Immature natural killer cell (primary cell): Measurements from ENCODE around the gene VCX. TPM values are rescaled to one million over a fixed set of nuclear protein-coding genes. Genes with fewer than 3 reads are reported as not detected.
"Not testable (repeated sequence)": the region's sequence is repeated elsewhere in the genome, so short reads cannot be mapped to it uniquely, and the experiment has no call there.

Experiments
- DNase-seq, 3 donors: peaks; one replicate each; pipeline ENCODE4 v3.0.0; 2022; ENCODE audit warnings: mixed read lengths in 1 of 3
- H3K27ac Mint-ChIP-seq, 6 donors: one replicate each; pipeline ENCODE4 v1.8.0; 2020; ENCODE audit warnings: mixed read lengths in 6 of 6, mild to moderate bottlenecking in 5 of 6, inconsistent platforms in 4 of 6, moderate library complexity in 3 of 6
- H3K27me3 Mint-ChIP-seq, 3 donors: one replicate each; pipeline ENCODE4 v1.8.0; 2020 to 2021; ENCODE audit warnings: low read depth in 3 of 3, mild to moderate bottlenecking in 3 of 3, mixed read lengths in 3 of 3, moderate library complexity in 3 of 3, inconsistent platforms in 1 of 3
- H3K36me3 Mint-ChIP-seq, 3 donors: one replicate each; pipeline ENCODE4 v1.8.0; 2020; ENCODE audit warnings: mixed read lengths in 3 of 3, inconsistent platforms in 2 of 3, mild to moderate bottlenecking in 2 of 3
- H3K4me1 Mint-ChIP-seq, 2 donors: one replicate each; pipeline ENCODE4 v1.8.0; 2020; ENCODE audit warnings: inconsistent platforms in 2 of 2, mild to moderate bottlenecking in 2 of 2, mixed read lengths in 2 of 2, moderate library complexity in 1 of 2
- H3K4me3 Mint-ChIP-seq, 5 donors: one replicate each; pipeline ENCODE4 v1.8.0; 2020; ENCODE audit warnings: mild to moderate bottlenecking in 5 of 5, mixed read lengths in 5 of 5, inconsistent platforms in 3 of 5, moderate library complexity in 3 of 5
- H3K9me3 Mint-ChIP-seq, 6 donors: one replicate each; pipeline ENCODE4 v1.8.0; 2020; ENCODE audit warnings: mild to moderate bottlenecking in 6 of 6, mixed read lengths in 6 of 6, inconsistent platforms in 4 of 6, moderate library complexity in 3 of 6
- polyA plus RNA-seq, 3 donors: library from polyadenylated mRNA; unstranded; fragments of 300-500 nt; fragmentation: Illumina TruSeq; gene quantifications; one replicate each; pipeline ENCODE4 v1.2.3, GENCODE V29; 2021

VCX gene
- polyA plus RNA-seq, result not detected

DNA sequence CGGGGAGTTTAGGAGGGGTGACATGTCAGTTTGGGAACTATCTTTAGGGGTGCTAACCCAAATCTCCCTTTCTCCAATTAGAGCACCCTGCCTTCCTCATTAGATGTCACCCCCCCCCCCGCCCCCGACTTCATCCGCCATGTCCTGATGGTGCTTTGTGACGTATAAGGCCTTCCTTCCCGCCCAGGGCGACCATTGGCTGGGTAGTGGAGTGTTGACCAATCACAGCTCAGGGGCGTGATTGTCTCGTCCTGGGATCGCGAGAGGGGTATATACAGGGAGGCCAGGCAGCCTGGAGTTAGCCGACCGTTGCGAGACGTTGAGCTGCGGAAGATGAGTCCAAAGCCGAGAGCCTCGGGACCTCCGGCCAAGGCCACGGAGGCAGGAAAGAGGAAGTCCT, at the start of gene VCX:
VCX (plus strand) TSS at position 301 of the 400 bp plus-strand sequence; CDS start at position 334, 33 bp downstream.
- H3K27ac Mint-ChIP-seq, H3K36me3 Mint-ChIP-seq: not testable (repeated sequence)

DNA sequence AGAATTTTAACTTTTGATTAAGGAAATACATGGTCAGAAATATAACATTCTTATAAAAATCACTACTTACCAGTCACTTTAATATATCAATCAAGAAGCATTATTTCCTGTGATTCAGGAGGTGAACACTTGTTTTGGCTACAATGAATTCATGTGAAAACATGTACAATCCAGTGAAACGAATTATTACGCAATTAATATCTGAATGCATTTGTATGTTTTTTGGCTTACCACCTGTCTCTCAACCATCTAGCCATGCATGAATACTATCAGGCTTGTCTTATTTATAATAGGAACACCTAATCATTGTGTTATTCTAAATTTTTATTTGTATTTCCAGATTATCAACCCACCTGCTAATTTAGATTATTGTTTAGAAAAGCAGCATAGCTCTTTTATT, 44.6 kb upstream of the VCX start:
- no peaks in the 10 kb centered on the region for H3K36me3 Mint-ChIP-seq

More for the DNA sequence above, at the start of gene VCX:
- H3K4me3 Mint-ChIP-seq, DNase-seq, H3K9me3 Mint-ChIP-seq, H3K27me3 Mint-ChIP-seq, H3K4me1 Mint-ChIP-seq: not testable (repeated sequence)

DNA sequence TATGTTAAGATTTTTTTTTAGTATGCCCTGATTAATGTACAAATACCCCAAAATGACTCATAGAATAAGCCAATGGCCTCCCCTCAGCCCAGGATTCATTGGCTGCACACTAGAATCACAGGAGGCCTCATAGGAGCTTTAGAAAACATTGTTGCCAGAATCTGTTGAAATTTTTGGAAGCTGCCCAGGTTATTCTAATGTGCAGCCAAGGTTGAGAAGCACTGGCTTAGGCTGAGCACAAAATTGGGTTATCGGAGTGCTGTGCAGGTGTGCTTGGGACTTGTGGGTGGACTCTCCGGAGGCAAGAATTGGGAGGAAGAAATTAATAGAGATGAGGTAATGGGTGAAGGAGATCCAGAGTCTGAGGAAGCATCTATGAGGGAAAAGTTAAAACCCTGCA, 41.3 kb upstream of the VCX start:
- Mint-ChIP-seq H3K36me3 (no peaks in the 10 kb centered on the region), H3K27me3 (no peaks in the 10 kb centered on the region), H3K9me3 (peaks cover 0 to 6% (median 4%) of the 10 kb centered on the region in 6 donors), H3K4me3 (no peak overlapping the region), H3K4me1 (no peaks in the 10 kb centered on the region), H3K27ac (no peak overlapping the region)
- DNase-seq, result no peak

More for the DNA sequence above, 44.6 kb upstream of the VCX start:
- no peak overlapping the region for H3K27ac Mint-ChIP-seq
- DNase-seq, result no peak
- no peaks in the 10 kb centered on the region for H3K4me1 Mint-ChIP-seq
- H3K9me3 Mint-ChIP-seq, result peaks cover 0 to 6% (median 2%) of the 10 kb centered on the region in 6 donors
- no peaks in the 10 kb centered on the region for H3K27me3 Mint-ChIP-seq
- H3K4me3 Mint-ChIP-seq, result no peak overlapping the region

DNA sequence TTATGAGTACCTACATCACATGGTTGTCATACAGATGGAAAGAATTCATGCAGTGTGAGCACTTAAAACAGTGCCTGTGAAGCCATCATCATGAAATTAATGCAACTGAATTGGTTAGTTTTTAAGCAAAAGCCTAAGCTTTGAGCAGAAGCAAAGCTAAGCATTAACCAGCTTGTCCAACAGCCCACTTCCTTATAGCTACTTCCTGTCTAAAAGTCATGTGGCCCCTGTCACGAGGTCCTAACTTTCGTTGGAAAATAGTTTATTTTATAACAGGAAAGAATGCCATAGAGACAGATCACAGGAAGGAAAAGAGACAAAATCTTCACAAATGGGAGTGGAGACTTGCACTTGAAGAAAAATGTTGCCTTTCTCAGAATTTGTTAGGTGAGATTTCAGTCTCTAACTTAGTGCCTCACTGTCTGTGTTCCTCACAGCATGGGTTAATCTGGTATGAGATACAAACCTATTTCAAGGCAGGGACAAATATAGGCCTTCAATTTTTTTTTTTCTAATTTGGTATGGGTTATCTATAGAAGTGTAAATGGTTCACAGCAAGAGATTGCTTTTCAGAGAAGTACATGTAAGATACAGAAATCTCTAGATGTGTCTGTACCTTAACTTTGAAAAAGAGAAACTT, 27.7 kb upstream of the VCX start:
- H3K9me3 Mint-ChIP-seq, result peaks cover 0 to 8% (median 4%) of the 10 kb centered on the region in 6 donors
- no peak overlapping the region for H3K4me3 Mint-ChIP-seq

DNA sequence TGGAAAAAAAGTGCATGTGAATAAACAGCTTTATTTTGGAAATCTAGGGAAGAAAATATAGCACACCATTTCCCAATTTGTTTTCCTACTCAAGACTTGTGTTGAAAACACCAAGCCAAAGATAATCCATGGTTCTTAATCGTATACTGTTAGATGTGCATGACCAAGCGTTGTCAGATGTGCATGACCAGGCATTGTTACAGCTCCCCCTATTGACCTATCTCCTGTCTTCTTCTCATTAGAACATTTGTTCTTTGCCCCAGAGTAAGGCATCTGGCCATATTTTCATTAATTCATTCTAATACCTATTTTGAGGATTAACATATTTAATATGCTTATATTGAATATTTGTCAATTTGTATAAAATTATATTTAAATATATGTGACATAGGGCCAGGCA, 14.4 kb upstream of the VCX start:
- Mint-ChIP-seq H3K4me3 (no peak overlapping the region), H3K36me3 (no peaks in the 10 kb centered on the region), H3K27ac (no peak overlapping the region), H3K27me3 (peaks cover 0 to 2% (median 1%) of the 10 kb centered on the region in 3 donors), H3K9me3 (peaks cover 0 to 4% (median 0%) of the 10 kb centered on the region in 6 donors), H3K4me1 (no peaks in the 10 kb centered on the region)
- DNase-seq, result no peak

More for the DNA sequence above, 27.7 kb upstream of the VCX start:
- no peak for DNase-seq
- peaks cover 0 to 5% (median 0%) of the 10 kb centered on the region in 3 donors for H3K36me3 Mint-ChIP-seq
- no peak overlapping the region for H3K27ac Mint-ChIP-seq
- H3K4me1 Mint-ChIP-seq, result no peaks in the 10 kb centered on the region
- H3K27me3 Mint-ChIP-seq, result peaks cover 0 to 2% (median 2%) of the 10 kb centered on the region in 3 donors

DNA sequence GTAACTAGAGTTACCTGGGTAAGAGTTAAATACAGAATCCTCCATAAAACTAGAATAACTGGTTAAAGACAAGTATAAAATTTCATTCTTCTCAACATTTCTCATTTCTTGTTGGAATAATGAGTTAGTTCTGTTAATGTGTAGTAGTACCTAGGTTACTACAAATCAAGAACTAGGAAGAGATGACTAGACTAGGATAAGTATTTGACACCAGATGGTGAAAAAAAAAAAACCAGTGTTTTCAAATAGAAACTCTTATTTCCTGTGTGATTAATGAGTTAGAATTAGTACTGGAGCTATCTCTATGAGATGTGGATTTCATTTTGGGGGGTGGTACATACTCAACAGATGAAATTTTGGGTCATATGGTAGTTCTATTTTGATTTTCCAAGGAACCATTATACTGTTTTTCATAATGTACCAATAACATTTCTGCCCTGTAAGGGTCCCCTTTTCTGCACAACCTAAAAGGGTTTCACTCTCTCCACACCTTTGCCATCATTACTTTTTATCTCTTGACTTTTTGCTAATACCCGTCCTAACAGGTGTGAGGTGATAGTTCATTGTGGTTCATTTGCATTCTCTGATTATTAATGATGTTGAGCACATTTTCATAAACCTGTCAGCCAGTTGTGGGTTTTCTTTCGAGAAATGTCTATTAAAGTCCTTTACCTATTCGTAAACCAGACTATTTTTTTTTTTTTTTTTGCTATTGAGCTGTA, 1.7 kb upstream of the VCX start:
- no peaks in the 10 kb centered on the region for H3K36me3 Mint-ChIP-seq
- no peaks in the 10 kb centered on the region for H3K27me3 Mint-ChIP-seq
- no peak overlapping the region for H3K4me3 Mint-ChIP-seq
- H3K27ac Mint-ChIP-seq, result no peak overlapping the region
- H3K9me3 Mint-ChIP-seq, result peaks cover 0 to 5% (median 2%) of the 10 kb centered on the region in 6 donors
- no peak for DNase-seq
- no peaks in the 10 kb centered on the region for H3K4me1 Mint-ChIP-seq

GRCh38 chrX:7852166-7852565, 9.2 kb downstream of the VCX start:
- Mint-ChIP-seq H3K36me3 (no peaks in the 10 kb centered on the region), H3K4me3 (no peak overlapping the region), H3K9me3 (peaks cover 0 to 2% (median 0%) of the 10 kb centered on the region in 6 donors), H3K27me3 (no peaks in the 10 kb centered on the region), H3K27ac (no peak overlapping the region), H3K4me1 (no peaks in the 10 kb centered on the region)
- no peak for DNase-seq

DNA sequence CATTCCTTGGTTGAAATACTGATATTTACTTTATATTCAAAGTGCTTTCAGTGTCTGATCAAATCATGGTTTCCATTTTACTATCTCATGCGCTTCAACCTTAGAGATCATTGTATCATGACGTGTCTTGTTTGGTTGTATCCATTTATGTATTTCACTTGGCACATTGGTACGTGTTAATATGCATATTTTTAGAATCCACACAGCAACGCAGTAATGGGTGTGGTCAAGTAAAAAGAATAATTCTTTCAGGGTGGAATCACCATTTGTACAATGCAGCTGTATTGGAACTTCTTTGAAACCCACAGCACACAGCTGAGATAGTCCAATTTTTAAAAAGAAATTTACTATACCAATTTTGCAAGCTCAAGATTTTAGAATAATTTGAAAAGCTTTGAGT, 29.1 kb downstream of the VCX start:
- H3K4me1 Mint-ChIP-seq, result no peaks in the 10 kb centered on the region
- H3K36me3 Mint-ChIP-seq, result no peaks in the 10 kb centered on the region
- no peak overlapping the region for H3K4me3 Mint-ChIP-seq
- peaks cover 0 to 2% (median 0%) of the 10 kb centered on the region in 6 donors for H3K9me3 Mint-ChIP-seq
- H3K27ac Mint-ChIP-seq, result no peak overlapping the region
- no peak for DNase-seq
- H3K27me3 Mint-ChIP-seq, result peaks cover 2 to 6% (median 3%) of the 10 kb centered on the region in 3 donors

- Mint-ChIP-seq H3K9me3 (no peaks in the 10 kb centered on the region), H3K36me3 (no peaks in the 10 kb centered on the region), H3K4me1 (no peaks in the 10 kb centered on the region), H3K4me3 (no peak overlapping the region), H3K27me3 (peaks cover 2 to 3% (median 3%) of the 10 kb centered on the region in 3 donors), H3K27ac (no peak overlapping the region)
- no peak for DNase-seq
These were observed 34.0 kb downstream of the VCX start for GRCh38 chrX:7876957-7877356.

GRCh38 chrX:7889135-7889534, 46.2 kb downstream of the VCX start:
- DNase-seq, result peak in 2 of 3 donors; percentile 1 to 3
- H3K4me1 Mint-ChIP-seq, result no peaks in the 10 kb centered on the region
- H3K9me3 Mint-ChIP-seq, result peaks cover 0 to 2% (median 0%) of the 10 kb centered on the region in 6 donors
- H3K4me3 Mint-ChIP-seq, result no peak overlapping the region
- peaks cover 0 to 4% (median 0%) of the 10 kb centered on the region in 3 donors for H3K36me3 Mint-ChIP-seq
- no peak overlapping the region for H3K27ac Mint-ChIP-seq
- peaks cover 3 to 13% (median 7%) of the 10 kb centered on the region in 3 donors for H3K27me3 Mint-ChIP-seq

GRCh38 chrX:7889680-7890079, 46.7 kb downstream of the VCX start:
- Mint-ChIP-seq H3K4me3 (no peak overlapping the region), H3K27me3 (peaks cover 3 to 13% (median 7%) of the 10 kb centered on the region in 3 donors), H3K36me3 (peaks cover 0 to 4% (median 0%) of the 10 kb centered on the region in 3 donors), H3K4me1 (no peaks in the 10 kb centered on the region), H3K27ac (no peak overlapping the region), H3K9me3 (peaks cover 0 to 2% (median 0%) of the 10 kb centered on the region in 6 donors)
- DNase-seq, result no peak

DNA sequence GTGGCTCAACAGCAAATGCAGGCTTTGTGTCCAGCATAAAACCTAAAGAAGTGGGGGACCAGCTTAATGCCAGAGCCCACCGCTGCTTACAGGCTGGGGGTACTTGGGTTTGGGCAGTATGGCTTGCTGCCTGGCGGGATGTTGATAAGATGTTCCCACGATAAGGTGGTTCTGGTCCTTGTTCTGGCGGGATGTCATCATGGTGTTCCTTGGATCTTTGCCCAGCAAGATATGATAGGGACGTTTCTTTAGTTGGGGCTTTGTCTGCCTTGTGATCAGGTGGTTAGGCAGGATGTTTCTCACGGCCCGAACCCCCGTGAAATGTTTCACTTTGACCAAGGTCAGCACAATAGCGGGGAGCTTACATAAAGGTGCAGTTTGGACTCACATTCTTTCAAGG, 49.0 kb downstream of the VCX start:
- H3K27ac Mint-ChIP-seq, result no peak overlapping the region
- H3K4me3 Mint-ChIP-seq, result no peak overlapping the region
- H3K9me3 Mint-ChIP-seq, result peaks cover 0 to 2% (median 0%) of the 10 kb centered on the region in 6 donors

More for the DNA sequence above, 49.0 kb downstream of the VCX start:
- peaks cover 0 to 9% (median 4%) of the 10 kb centered on the region in 3 donors for H3K36me3 Mint-ChIP-seq
- no peak for DNase-seq
- peaks cover 0 to 4% (median 3%) of the 10 kb centered on the region in 3 donors for H3K27me3 Mint-ChIP-seq
- H3K4me1 Mint-ChIP-seq, result no peaks in the 10 kb centered on the region
